Sigmoid colon (tissue), 7 donors: ENCODE measurements around the gene MAGED2. TPM values are rescaled to one million over a fixed set of nuclear protein-coding genes. Genes with fewer than 3 reads are reported as not detected.
"Not testable (repeated sequence)": the region's sequence is repeated elsewhere in the genome, so short reads cannot be mapped to it uniquely, and the experiment has no call there.

ENCODE experiments used
- DNase-seq: peaks from one replicate; pipeline ENCODE4 v3.0.0-alpha.2; 2019
- H3K27ac ChIP-seq, 4 donors: fragments of 200-600 bp; sonication (generic); one replicate each; pipeline ENCODE4 v1.5.1; 2016 to 2019; ENCODE audit warnings: mild to moderate bottlenecking in 1 of 4
- H3K27me3 ChIP-seq, 3 donors: fragments of 200-600 bp; sonication (generic); one replicate each; pipeline ENCODE4 v1.5.1; 2019; ENCODE audit warnings: mild to moderate bottlenecking in 1 of 3
- H3K36me3 ChIP-seq, 4 donors: fragments of 200-600 bp; sonication (generic); one replicate each; pipeline ENCODE4 v1.5.1; 2016 to 2019
- H3K4me1 ChIP-seq, 4 donors: fragments of 200-600 bp; sonication (generic); one replicate each; pipeline ENCODE4 v1.5.1; 2017 to 2019
- H3K4me3 ChIP-seq, 4 donors: fragments of 200-600 bp; sonication (generic); one replicate each; pipeline ENCODE4 v1.5.1; 2017 to 2019; ENCODE audit warnings: mild to moderate bottlenecking in 2 of 4, moderate library complexity in 1 of 4
- H3K9me3 ChIP-seq, 4 donors: fragments of 200-600 bp in 3 of 4; sonication (generic) in 3 of 4; one replicate each; pipeline versions ENCODE4 v1.5.1 to v1.6.1; 2013 to 2019
- EP300 ChIP-seq, 4 donors: sonication (generic); formaldehyde crosslinking; IDR thresholded peaks; one replicate each; pipeline ENCODE4 v1.6.1; 2017; ENCODE audit warnings: antibody characterized with exemption in 4 of 4
- POLR2A ChIP-seq, 2 donors: fragments of 450-650 bp; IDR thresholded peaks; one replicate each; pipeline ENCODE4 v1.6.1; 2016; ENCODE audit warnings: antibody characterized with exemption in 2 of 2, mild to moderate bottlenecking in 2 of 2, moderate library complexity in 2 of 2
- POLR2AphosphoS5 ChIP-seq, 4 donors: sonication (generic); formaldehyde crosslinking; IDR thresholded peaks; one replicate each; pipeline ENCODE4 v1.6.1; 2017; ENCODE audit warnings: antibody characterized with exemption in 4 of 4
- WGBS, 2 donors: extraction: QIAGEN DNeasy Blood & Tissue Kit; methylation state at CpG; one replicate each; pipeline ENCODE4 v1.1.7; 2013; 5-methylcytosine and 5-hydroxymethylcytosine counted together
- intact Hi-C: fragments of 100-400 bp; cut with DNase I; formaldehyde crosslinking; loops from one replicate; pipeline ENCODE4 v1.15.1; 2023
- polyA plus RNA-seq, 3 donors: library from polyadenylated mRNA; stranded (reverse); fragments of 200-250 nt; gene quantifications; one replicate each; pipeline ENCODE4 v1.2.3, GENCODE V29; 2013
- total RNA-seq, 4 donors: library from RNA; depleted of rRNA; stranded (reverse); fragments of >200 nt; gene quantifications; one replicate each; pipeline ENCODE4 v1.1.0, GENCODE V29; 2016
- TF ChIP-seq, protein P1 (sequence below), 4 experiments: fragments of 450-650 bp in 3 of 4; fragments of 200-600 bp in 1 of 4; IDR thresholded peaks; one replicate each; pipeline ENCODE4 v1.5.1; 2016 to 2019; ENCODE audit warnings: antibody characterized with exemption in 4 of 4, mild to moderate bottlenecking in 3 of 4, moderate library complexity in 2 of 4
- donor health status: healthy with polysubstance abuse.
- donor health status: Bipolar disorder and iron deficiency.
- donor health status: healthy.

The MAGED2 gene
- total RNA-seq: 100 to 1,000 TPM; 132 to 152 (median 143) TPM
- 10 to 100 TPM; 44.9 to 63.4 (median 51.1) TPM for polyA plus RNA-seq

- intact Hi-C loops: loop anchor here (1.0 to 10.0 kb wide), 8 partner anchors 167 to 907 kb away; partner anchors contain the start of genes APEX2, FGD1, GNL3L and PHF8
- H3K4me3 ChIP-seq: peak within 1 kb of the TSS; percentile 55 to 73 (median 70)
- H3K9me3 ChIP-seq: no peaks in the 10 kb centered on the region
- WGBS, 2 donors: 0 to 1% methylated on average over 17 of the region's 17 CpGs
- peaks cover 0 to 15% (median 11%) of the 10 kb centered on the region in 4 donors for H3K4me1 ChIP-seq
- H3K36me3 ChIP-seq: peaks cover 6 to 26% (median 9%) of the 10 kb centered on the region in 4 donors
- no peaks in the 10 kb centered on the region for H3K27me3 ChIP-seq
- no peak for DNase-seq
- H3K27ac ChIP-seq: peak within 1 kb of the TSS; percentile 87 to 91 (median 90)
- TF ChIP-seq POLR2AphosphoS5 (IDR thresholded peaks at IDR 0.05) (peak; percentile 24 to 84 (median 68)), POLR2A (IDR thresholded peaks at IDR 0.05) (peak; percentile 11 to 27), EP300 (IDR thresholded peaks at IDR 0.05) (no peak)
- TF ChIP-seq, protein P1, sequence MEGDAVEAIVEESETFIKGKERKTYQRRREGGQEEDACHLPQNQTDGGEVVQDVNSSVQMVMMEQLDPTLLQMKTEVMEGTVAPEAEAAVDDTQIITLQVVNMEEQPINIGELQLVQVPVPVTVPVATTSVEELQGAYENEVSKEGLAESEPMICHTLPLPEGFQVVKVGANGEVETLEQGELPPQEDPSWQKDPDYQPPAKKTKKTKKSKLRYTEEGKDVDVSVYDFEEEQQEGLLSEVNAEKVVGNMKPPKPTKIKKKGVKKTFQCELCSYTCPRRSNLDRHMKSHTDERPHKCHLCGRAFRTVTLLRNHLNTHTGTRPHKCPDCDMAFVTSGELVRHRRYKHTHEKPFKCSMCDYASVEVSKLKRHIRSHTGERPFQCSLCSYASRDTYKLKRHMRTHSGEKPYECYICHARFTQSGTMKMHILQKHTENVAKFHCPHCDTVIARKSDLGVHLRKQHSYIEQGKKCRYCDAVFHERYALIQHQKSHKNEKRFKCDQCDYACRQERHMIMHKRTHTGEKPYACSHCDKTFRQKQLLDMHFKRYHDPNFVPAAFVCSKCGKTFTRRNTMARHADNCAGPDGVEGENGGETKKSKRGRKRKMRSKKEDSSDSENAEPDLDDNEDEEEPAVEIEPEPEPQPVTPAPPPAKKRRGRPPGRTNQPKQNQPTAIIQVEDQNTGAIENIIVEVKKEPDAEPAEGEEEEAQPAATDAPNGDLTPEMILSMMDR (IDR thresholded peaks at IDR 0.05): no peak
Observed at GRCh38 chrX:54807524-54808108, at the start of gene MAGED2. Gene MAGED2, plus strand, starts transcription at chrX:54807745. Its CDS starts 1,587 bp downstream, at chrX:54809332.

GRCh38 chrX:54758114-54759055, 49.2 kb upstream of the MAGED2 start:
- intact Hi-C loops: no loop called here
- no peak for DNase-seq
- H3K4me3 ChIP-seq: no peak overlapping the region
- TF ChIP-seq POLR2A (IDR thresholded peaks at IDR 0.05): no peak
- TF ChIP-seq, protein P1 (IDR thresholded peaks at IDR 0.05): no peak
- no peak for TF ChIP-seq EP300 (IDR thresholded peaks at IDR 0.05)
- no peak for TF ChIP-seq POLR2AphosphoS5 (IDR thresholded peaks at IDR 0.05)
- H3K4me1 ChIP-seq: no peaks in the 10 kb centered on the region
- no peaks in the 10 kb centered on the region for H3K27me3 ChIP-seq
- WGBS, 2 donors: 77 to 87% methylated on average over 21 of the region's 21 CpGs
- no peak overlapping the region for H3K27ac ChIP-seq
- H3K36me3 ChIP-seq: no peaks in the 10 kb centered on the region
- no peaks in the 10 kb centered on the region for H3K9me3 ChIP-seq

DNA sequence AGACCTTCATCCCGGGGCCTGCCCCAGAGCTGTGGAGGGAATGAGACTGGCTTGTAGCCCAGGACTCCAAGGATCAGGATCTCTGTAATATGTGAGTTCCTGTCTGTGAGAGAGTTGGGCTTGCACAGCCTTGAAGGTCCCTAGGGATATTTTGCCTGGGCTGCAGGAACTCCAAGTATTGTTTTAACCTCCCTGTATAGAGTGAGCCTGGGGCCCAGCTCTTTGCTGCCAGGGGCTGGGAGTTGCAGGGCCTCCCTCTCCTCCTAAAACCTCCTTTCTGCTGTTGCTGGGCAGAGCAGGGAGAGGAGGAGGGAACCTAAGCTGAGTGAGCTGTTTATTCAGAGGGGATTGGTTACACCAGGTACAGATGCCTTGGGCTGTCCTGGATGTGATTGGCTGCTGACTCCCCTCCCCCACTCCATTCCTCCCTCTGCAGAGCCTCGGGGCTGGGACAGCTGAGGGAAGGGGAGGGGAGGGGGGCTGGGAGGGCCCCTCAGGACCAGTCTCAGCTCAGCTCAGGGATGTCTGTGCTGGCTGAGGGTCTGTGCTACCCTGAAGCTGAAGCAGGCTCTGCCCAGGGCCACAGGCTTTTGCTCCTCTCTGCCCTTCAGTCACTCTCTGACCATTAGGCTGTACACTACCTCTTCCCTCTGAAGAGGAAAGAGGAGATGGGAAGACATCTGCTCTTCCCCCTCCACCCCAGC, 33.0 kb upstream of the MAGED2 start:
- H3K27ac ChIP-seq, H3K36me3 ChIP-seq, H3K27me3 ChIP-seq, H3K4me1 ChIP-seq, H3K4me3 ChIP-seq, intact Hi-C loops, H3K9me3 ChIP-seq, DNase-seq: not testable (repeated sequence)
- WGBS, 2 donors: 41 to 45% methylated on average over 1 of the region's 2 CpGs

- no peaks in the 10 kb centered on the region for H3K36me3 ChIP-seq
- no peak for DNase-seq
- no peaks in the 10 kb centered on the region for H3K27me3 ChIP-seq
- no peaks in the 10 kb centered on the region for H3K4me1 ChIP-seq
- 82 to 84% methylated on average over 6 of the region's 6 CpGs for WGBS, 2 donors
- intact Hi-C loops: no loop called here
- no peaks in the 10 kb centered on the region for H3K9me3 ChIP-seq
- TF ChIP-seq, protein P1 (IDR thresholded peaks at IDR 0.05): no peak
- H3K4me3 ChIP-seq: no peak overlapping the region
- H3K27ac ChIP-seq: no peak overlapping the region
Observed at GRCh38 chrX:54776061-54776460, 31.5 kb upstream of the MAGED2 start.
